HG03103 (cell line): ENCODE results near the gene RUBCN.
"Not testable (repeated sequence)": the region's sequence is repeated elsewhere in the genome, so short reads cannot be mapped to it uniquely, and the experiment has no call there.

Experiments
- ATAC-seq: cut with Tn5 transposase; IDR thresholded peaks from one replicate; pipeline ENCODE4 v1.9.1; 2021; ENCODE audit warnings: low read depth; ENCODE audit not compliant: unreplicated experiment

The RUBCN gene

DNA sequence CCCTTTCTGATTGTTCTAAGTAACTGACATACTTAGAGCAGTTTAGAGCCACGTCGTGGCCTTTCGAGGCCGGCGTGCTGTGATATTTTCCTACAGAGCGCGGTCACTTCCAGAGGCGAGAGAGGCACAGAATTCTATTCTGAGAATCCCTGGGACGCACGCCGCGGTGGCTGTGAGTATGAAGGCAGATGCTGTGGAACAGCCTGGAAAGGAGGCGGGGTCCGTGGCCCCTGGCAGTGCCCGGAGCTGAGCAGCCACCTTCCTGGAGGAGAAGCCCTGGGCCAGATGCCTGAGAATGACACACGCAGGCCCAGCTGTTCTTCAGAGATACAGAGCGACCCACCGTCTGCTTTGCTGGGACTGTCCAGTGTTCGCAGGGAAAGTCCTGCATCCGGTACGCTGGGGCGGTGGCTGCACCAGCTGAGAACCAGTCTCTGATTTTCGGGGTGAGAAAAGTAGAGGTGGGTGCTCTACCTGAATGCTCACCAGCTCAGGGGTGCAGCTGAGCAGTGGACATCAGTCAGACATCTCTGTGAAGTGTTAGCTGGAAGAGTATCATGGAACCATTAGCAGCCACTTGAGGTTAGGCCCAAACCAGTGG, 75.4 kb downstream of the RUBCN start:
- ATAC-seq, result not testable (repeated sequence)

DNA sequence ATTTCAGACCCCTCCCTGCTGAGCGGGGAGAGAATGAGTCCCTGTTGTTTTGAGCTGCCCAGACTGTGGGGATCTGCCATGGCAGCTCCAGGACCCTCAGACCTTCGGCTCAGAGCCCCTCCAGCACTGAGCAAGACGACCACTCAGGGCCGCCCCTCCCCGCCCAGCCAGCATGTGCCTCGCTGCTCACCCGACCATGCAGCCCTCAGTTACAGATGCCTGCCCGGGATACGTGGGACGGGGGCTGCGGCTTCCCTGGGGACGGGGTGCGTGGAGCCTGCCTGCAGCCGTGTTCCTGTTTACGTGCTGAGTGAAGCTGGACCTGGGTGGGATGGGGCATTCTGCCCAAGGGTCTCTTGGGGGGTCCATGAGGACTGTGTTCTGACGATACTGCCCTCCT, 77.0 kb downstream of the RUBCN start:
- not testable (repeated sequence) for ATAC-seq

DNA sequence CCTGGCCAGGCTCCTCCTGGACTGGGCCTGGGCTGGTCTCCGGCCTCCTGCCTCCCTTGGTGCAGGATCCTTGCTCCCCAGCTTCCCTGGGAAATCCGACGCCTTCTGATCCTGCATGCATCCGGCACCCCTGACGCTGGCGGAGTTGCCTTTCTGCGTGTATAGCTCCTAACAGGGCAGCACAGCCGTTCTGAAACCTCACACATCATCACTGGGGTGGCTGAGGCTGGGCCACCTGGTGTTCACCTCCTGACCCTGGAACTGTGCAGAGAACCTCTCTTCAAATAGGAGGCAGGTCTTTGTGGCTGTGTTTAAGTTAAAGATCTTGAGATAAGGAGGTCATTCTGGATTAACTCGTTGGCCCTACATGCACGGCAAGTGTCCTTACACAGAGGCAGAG, 77.6 kb downstream of the RUBCN start:
- ATAC-seq, result peak; percentile 54

DNA sequence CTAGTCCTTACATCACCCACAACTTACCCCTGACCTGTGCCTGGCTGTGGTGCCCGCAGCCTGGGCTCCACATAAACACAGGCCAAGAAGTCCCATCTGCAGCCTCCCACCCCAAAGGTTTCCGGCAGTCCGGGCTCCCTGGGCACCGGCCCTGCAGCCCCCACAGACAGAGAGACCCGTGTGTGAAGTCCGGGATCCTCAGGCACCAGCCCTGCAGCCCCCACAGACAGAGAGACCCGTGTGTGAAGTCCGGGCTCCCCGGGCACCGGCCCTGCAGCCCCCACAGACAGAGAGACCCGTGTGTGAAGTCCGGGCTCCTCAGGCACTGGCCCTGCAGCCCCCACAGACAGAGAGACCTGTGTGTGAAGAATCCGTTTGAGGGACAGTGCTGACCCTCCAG, 78.0 kb downstream of the RUBCN start:
- not testable (repeated sequence) for ATAC-seq

DNA sequence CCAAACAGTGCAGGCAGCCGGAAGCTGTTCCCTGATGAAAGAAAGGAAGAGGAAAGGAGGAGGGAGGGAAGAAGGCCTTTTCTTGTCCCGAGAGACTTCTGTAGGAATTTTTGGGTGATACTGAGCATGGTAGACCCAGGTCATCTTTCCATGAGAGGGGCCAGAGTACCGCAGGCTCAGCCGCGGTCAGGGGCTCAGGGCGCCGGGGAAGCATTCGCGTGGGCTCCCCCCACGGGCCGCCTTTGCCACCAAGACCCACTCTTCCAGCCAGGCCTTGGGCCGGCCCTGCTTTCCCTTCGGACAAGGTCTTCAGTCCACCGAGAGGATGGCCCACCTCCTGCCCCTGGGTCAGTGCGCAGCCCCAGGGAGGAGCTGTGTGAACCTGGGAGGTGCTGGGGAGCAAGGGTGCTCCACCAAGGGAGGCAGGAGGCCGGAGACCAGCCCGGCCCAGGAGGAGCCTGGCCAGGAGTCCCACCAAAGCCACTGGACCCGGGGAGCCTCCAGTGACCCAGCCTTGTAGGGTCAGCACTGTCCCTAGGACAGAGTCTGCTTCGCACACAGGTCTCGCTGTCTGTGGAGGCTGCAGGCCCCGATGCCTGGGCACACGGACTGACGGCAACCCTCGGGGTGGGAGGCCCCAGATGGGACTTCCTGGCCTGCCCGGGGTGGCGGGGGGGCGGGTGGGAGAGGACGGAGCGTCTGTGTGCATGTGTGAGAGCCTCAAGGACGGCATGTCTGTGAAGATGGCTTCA, 79.0 kb downstream of the RUBCN start:
- ATAC-seq, result not testable (repeated sequence)

DNA sequence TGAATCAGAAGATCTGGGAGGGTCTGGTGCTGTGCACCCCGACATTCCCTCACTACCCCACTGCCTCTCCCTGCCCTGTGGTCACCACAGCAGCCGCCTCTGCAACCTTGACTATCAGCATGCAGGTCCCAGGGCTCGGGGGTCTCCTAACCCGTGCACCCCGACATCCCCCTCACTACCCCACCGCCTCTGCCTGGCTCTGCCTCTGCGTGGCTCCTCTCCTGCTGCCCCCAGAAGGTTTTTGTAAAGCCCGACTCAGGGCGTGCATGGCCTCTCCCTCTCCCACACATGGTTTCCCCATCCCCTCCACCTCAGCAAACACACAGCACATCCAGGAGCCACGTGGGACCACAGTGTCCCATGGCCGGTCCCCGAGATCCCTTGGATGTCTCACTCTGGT, 79.7 kb downstream of the RUBCN start:
- not testable (repeated sequence) for ATAC-seq

DNA sequence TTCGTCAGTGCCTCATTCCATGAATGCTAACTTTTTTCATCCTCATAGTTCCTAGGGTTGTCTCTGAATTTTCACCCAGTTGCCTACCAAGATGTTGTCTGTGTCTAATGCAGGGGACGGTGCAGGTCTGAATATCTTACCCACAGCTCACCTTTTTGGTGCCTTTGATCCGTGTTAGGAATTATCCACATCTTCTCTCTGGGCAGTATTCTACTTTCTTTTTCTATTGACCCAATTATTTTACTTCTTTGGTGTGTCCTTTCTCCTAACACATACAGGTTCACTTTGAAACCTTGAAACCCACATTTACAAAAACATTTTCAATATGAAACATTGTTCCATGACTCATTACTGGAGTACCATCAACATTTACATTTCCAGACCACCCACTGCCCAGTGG, 80.6 kb downstream of the RUBCN start:
- not testable (repeated sequence) for ATAC-seq

DNA sequence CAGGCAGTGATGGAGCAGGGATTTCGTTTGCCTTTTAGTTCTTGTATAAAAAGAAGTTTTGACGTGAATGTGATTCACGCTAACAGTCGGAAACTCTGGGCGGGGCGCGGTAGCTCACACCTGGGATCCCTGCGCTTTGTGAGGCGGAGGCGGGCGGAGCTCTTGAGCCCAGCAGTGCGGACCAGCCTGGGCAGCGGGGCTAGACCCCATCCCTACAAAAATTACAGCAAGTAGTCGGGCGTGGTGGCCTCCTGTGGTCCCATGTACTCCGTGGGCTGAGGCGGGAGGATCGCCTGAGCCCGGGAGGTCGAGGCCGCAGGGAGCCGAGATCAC, 81.7 kb downstream of the RUBCN start:
- ATAC-seq, result not testable (repeated sequence)

DNA sequence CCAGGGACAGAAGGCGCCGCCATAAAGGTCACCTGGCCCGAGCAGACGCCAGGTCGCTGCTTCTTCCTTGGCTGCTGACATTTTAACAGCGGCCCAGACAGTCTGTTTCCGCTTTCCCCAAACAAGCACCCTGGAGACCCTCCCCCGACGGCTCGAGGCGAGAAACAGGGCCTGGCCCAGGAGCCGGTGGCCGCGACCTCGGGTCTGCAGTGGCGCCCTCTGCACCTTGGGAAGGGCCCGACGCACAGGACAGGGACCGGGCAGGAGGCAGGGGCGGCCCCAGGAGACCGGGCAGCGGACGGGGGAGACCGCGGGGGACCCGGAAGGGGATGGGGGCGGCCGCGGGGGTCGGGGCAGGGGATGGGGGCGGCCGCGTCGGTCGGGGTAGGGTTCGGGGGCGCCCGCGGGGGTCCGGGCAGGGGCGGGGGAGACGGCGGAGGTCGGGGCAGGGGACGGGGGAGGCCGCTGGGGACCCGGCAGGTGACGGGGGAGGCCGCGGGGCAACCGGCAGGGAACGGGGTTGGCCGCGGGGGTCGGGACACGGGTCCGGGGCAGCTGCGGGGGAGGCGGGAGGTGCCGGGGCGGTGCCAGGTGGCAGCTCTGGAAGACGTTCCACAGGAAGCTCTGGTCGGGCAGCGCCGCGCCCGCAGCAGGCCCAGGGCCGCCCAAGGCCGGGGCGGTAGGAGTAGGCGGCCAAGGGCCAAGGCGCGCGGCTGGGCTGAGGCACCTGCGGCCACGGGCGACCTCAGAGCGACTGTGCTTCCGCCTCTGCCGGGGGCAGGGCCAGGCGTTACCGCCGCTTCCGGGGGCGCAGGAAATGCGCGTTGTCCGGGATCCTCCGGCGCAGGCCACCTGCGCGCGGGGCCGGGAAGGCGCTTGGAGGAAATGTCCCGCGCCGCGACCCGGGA, 82.4 kb downstream of the RUBCN start:
- peak; percentile 89 for ATAC-seq

DNA sequence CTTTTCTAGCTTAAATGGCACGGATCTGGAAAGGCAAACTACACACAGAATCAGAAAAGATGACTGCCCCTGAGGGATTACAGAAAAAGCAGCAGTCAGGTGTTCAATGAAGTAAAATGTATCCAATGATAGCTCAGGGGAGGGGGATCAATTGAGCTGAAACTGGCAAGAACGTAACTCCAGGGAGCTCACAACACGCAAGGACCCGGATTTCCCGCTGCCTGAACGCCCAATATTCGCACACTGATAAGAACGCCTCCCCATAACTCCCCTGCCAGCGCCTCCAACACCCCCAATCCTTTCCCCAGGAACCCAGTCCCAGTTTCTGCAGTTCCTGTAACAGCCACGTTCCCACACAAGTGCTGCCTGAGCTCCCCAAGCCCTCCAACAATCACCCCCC, 83.8 kb downstream of the RUBCN start:
- ATAC-seq, result not testable (repeated sequence)

DNA sequence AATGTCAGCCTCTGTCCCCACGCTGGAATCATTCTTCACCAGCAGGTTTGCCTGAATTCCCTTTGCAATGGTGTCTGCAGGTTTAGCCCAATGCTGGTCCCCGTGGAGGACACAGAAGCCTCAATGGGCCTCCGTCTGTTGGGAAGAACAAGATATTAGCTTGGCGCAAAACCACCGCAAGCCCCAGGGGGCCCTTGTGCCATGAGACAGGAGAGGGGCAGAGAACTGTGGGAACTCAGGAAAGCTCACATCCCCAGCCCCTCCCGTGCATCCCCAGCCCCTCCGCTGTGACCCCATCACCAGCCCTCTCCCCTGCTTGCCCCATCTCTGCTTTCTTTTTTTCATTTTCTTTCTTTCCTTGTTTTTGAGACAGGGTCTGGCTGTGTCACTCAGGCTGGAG, 89.1 kb downstream of the RUBCN start:
- ATAC-seq, result not testable (repeated sequence)

DNA sequence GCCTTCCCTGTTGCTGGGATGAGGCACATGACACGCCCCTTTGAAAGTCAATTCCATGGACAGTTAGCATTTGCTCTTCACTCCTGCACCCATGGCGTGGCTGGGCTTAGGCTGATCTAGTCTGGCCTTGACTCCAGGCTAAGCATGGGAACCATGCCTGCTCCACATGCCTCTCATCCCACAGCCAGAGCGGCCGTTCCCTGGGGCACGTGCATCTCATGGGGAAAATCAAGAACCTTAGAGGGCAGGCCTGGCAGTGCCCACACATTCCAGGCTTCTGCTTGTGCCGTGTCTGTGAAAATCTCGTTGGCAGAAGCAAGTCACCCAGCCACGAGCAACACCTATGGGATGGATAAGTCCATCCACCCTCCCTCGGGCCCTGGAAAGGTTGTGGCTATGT, 89.5 kb downstream of the RUBCN start:
- ATAC-seq, result not testable (repeated sequence)

DNA sequence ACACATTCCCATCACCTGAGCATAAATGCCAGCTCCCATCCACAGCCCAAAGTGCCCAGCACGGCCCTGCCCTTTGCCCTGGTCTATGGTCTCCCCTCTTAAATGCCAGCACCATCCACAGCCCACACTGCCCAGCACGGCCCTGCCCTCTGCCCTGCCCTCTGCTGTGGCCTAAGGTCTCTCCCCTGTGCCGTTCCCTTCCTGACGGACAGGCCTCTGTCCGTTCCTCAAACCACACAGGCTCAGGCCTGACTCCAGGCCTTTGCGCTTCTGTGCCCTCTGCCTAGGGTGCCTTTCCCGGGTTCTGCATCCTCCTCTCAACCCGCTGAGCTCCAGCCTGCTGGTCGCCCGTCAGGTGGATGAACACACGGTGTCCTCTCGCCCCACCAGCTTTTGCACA, 90.4 kb downstream of the RUBCN start:
- ATAC-seq, result not testable (repeated sequence)

DNA sequence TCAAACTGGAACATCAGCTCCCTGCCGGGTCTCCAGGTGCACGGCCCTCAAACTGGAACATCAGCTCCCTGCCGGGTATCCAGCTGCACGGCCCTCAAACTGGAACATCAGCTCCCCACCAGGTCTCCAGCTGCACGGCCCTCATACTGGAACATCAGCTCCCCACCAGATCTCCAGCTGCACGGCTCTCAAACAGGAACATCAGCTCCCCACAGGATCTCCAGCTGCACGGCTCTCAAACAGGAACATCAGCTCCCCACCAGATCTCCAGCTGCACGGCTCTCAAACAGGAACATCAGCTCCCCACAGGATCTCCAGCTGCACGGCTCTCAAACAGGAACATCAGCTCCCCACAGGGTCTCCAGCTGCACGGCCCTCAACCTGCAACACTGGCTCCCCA, 99.1 kb downstream of the RUBCN start:
- not testable (repeated sequence) for ATAC-seq

DNA sequence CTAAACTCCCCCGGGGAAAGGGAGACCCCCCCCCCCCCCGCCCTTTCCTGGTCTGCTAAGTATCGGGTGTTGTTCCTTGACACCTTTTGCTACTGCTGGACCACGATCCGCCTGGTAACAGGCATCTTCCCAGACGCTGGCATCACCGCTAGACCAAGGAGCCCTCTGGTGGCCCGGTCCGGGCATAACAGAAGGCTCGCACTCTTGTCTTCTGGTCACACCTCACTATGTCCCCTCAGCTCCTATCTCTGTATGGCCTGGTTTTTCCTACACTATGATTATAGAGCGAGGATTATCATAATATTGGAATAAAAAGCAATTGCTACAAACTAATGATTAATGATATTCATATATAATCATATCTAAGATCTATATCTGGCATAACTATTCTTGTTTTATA, 104.7 kb downstream of the RUBCN start:
- not testable (repeated sequence) for ATAC-seq

DNA sequence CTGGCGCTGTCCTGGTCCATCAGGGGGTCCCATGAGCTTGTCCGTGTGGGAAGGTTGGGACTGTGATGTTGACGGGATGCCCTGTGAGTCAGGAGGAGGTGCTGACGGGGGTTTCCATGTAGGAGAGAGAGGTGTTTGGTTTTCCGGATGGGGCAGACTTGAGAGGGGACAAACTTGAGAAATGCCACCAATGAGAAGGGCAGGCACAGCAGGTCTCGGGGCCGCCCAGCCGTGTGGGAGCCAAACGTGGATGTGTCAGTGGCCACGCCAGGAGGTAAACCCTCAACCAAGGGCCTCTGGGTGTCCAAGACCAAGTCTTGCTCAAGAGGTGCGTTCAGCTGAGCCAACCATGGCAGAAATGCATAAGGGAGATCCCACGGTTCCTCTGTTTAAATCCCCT, 105.9 kb downstream of the RUBCN start:
- ATAC-seq, result not testable (repeated sequence)

DNA sequence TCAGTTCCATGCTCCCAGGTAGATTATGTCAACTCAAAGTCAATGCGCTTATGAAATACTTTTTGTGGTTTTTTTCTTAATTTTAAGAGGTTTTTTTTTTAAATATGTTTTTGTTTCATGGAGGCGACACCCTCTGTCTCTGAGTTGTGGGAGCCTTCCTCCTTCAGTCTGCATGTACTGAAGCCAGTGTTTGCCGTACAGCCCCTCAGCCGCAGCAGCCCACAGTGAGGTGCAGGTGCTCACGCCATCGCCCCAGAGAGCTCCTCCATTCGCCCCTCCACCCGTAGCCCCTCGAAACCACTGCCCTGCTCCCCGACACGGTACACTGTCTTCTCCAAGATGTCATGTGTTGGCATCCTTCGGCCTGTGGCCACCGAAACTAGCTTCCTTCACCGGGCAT, 107.4 kb downstream of the RUBCN start:
- ATAC-seq, result not testable (repeated sequence)

DNA sequence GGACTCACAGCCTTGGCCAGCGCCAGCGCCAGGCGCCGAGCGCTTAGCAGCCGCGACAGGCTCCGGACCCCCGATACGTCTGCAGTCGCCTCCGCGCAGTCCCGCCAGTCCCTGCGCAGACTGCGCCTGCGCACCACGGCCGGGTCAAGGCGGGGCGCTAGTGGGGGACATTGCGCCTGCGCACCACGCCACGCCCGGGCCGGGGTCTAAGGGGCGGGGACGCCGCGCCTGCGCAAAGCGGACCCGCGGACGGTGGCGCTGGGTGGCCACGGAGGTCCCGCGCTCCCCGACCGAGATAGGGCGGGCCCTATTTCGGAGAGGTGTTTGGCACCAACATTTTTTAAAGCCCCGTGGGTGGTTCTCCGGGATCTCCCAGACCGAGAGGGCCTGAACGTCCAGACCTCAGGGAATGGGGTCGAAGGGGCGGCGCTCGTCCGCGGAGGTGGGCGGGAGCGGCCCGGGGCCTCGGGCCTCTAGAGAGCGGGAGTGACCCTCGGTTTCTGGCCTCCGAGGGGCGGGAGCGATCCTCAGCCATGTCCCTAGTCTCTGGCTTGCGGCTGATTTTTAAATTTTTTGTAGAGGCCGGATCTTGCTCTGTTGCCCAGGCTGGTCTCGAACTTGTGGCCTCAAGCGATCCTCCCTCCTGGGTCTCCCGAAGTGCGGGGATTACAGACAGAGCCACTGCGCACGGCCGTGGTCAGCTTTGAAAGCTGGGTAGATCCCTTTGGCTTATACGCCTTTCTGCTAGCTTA, 108.8 kb downstream of the RUBCN start:
- peak; percentile 70 for ATAC-seq

DNA sequence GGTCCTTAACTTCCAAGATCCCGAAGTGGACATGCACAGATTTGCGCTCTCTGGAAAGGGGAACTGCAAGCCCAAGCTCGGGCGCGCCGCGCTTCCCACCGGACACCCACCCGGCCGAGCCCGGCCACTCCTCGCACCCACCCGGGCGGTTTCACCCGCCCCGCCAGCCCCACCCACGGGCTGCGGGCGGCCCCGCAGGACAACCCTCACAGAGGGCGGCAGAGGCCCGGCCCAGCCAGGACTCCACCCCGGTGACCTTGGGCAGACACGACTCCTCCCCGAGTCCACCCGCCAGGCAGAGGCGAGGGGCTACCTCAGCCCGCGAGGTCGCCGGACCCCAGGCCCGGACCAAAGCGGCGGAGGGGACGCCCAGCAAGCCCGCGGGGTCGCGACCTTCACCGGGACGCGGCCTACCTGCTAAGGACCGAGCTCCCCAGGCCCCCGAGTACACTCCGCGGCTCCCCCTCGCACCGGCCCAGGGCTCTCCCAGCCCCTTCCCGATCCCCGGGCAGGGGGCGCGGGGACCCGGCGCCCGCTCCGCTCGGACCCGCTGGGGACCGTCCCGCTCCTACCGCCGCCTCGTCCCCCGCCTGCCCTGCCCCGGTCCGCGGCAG, 109.4 kb downstream of the RUBCN start:
- peak; percentile 36 for ATAC-seq
